Measurements from ENCODE around the gene YBEY.

YBEY gene

GRCh38 chr21:46264690-46265144, 21.4 kb upstream of the YBEY start:
- no peak for DNase-seq (ENCODE audit: low read depth)

GRCh38 chr21:46265736-46266525, 20.2 kb upstream of the YBEY start:
- no peak for DNase-seq (ENCODE audit: low read depth)

- no peak for DNase-seq (ENCODE audit: low read depth)
Measured at GRCh38 chr21:46266946-46267345, 19.2 kb upstream of the YBEY start.

DNA sequence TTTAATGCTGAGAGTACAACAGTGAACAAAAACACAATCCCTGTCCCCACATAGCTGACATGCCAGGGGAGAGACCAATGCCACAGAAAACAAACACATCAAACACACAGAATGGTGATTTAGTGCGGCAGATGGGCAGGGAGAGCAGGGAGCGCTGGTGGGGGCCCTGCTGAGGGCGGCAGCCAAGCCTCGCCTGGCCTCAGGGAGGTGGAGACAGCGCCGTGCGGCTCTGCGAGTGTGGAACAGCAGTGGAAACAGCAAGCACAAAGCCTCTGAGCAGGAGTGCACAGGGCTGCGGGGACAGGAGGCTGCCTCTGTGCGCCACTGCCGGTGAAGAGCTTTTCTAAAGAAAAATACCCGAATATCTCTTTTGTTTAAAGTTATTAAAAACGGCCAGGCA, 17.8 kb upstream of the YBEY start:
- no peak for DNase-seq (ENCODE audit: low read depth)

DNA sequence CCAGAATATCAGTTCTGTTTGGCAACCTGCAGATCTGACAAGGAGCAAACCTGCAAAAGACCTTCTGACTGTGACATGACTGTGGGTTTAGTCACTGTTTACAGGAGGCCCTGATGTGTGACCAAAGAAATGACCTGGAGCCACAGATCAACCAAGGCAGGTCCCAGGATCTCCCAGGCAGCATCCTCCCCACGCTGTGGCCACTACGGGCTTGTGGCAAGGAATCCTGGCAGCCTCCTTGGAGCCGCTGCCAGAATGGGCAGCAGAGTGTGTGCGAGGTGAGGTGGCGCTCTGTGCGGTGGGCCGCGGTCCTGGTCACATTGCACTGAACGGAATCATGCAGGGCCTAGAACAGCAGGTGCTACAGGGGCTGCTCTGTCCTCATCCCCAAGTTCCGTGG, 16.7 kb upstream of the YBEY start:
- DNase-seq (ENCODE audit: low read depth) = no peak

DNA sequence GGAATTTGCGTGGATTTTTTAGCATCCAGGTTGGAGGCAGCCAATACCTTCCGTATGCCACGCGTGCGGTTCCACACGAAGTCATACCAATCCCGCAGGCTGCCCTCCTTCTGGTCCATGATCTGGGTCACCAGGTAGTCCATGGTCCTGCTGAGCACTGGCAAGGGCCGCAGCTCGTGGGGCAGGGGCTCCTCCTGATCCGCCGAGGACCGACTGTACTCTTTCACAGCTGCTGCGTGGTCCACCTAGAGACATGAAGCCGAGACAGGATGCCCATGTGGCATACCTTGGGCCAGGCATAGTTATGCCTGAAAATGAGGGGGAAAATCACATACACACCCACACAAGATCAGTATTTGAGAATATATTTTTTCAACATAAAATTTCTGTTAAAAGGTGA, 12.8 kb upstream of the YBEY start:
- DNase-seq (ENCODE audit: low read depth) = no peak

DNA sequence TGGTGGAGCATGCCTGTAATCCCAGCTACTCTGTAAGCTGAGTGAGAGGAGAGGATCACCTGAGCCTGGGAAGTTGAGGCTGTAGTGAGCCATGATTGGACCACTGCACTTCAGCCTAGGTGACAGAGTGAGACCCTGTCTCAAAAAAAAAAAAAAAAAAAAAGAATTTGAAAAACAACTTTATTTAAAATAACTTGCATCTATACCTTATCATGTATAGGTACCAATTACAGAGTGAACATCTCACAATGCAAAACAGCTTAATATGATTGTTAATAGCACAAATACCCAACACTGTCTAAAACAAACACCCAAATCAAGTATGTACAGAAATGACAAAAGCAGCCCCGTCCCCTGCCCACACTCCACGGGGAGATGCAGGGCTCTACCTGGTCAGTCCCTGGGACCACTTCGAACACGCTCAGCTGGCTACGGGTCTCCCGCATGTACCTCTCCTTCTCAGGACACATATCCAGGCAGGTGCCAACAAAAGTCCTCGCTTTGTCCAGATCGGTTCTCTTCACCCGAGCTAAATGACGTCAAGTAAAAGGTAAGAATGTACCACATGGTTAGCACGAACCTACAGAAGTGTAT, 11.2 kb upstream of the YBEY start:
- no peak for DNase-seq (ENCODE audit: low read depth)

DNA sequence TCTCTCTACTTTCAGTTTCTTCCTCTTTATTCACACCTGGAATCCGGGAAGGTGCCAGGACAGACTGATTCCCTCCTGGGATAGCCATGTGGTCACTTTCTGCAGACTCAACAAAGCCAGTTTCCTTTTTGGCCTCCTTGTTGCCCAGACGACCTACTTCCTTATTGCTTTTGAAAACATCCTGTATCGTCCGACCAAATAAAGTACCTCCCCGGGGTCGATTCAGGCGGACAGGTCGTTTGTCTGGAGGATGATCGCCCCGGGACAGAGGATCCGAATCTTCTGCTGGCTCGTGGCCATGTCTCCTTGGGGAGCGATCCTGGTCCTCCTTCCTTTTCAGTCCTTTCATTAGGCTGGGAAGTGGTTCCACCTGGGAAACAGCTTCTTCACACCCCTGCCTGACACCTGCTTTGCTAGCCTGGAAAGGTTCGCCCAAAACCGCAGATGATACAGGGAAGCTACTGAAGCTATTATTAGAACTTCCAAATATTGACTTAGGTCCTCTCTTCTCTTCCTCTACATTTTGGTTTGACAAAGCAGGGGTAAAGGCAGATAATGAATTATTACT, 2.0 kb upstream of the YBEY start:
- DNase-seq (ENCODE audit: low read depth) = no peak

- DNase-seq (ENCODE audit: low read depth) = no peak
Measured at GRCh38 chr21:46284733-46285132, 1.4 kb upstream of the YBEY start.

GRCh38 chr21:46285206-46285661, 908 bp upstream of the YBEY start, which contains the start of gene MCM3AP:
Gene MCM3AP, minus strand, starts transcription at chr21:46285611. Its CDS starts 325 bp downstream, at chr21:46285286.
- DNase-seq (ENCODE audit: low read depth) = no peak

GRCh38 chr21:46286648-46287002, 483 bp downstream of the YBEY start:
- DNase-seq (ENCODE audit: low read depth) = no peak

GRCh38 chr21:46287541-46287940, 1.4 kb downstream of the YBEY start:
- no peak for DNase-seq (ENCODE audit: low read depth)

DNA sequence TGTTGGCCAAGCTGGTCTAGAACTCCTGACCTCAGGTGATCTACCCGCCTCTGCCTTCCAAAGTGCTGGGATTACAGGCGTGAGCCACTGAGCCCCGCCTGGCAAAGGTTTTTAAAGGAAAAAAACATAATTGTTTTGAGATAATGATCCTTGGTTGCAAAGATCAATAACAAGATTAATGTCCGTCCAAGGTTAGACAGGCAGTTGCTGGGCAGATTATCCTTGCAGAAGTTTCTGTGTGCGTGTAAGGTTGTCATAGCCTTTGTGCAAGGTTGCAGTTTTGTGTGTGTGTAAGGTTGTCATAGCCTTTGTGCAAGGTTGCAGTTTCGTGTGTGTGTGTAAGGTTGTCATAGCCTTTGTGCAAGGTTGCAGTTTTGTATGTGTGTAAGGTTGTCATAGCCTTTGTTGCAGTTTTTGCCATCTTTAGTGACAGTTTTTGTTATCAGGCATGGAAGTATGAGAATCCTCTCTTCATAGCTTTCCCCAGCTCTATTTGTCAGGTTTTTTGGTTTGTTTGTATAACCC, 3.6 kb downstream of the YBEY start:
- DNase-seq (ENCODE audit: low read depth) = no peak

GRCh38 chr21:46291561-46291960, 5.4 kb downstream of the YBEY start:
- no peak for DNase-seq (ENCODE audit: low read depth)

- DNase-seq (ENCODE audit: low read depth) = no peak
Measured at GRCh38 chr21:46294647-46295176, 8.6 kb downstream of the YBEY start.

GRCh38 chr21:46295177-46295770, 9.1 kb downstream of the YBEY start:
- no peak for DNase-seq (ENCODE audit: low read depth)

DNA sequence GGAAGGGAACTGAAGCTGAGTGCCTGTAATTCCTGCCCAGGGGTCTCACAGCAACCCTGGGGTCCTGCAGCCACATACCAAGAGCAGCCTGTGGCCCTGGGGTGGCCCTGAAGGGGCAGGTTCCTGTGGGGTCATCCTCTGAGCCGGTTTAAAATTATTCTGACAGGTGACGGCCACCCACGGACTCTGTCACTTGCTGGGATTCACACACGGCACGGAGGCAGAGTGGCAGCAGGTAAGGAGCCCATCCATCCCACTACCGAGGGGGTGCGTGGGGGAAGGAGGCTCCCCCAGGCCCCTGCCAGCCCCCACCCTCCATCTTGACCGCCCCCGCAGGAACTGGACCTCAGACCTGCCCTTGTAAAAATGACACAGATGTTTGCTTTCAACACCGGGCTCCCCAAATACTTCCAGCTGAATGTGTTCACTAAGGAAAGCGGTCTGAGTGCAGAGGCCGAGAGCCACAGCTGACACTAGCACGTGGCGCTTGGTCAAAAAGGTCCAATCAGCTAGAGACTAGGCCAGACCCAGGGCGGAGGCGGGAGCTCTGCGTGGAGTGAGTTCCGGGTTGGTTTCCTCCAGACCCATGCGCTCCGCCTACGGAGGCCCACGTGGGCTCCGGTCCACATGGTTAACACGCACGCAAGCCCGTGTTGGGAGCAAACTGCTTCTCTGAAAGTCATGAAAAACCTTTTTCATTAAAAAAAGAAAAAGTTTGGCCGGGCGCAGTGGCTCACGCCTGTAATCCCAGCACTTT, 10.0 kb downstream of the YBEY start:
- DNase-seq (ENCODE audit: low read depth) = peak; percentile 76

- no peak for DNase-seq (ENCODE audit: low read depth)
Measured at GRCh38 chr21:46297338-46298271, 11.5 kb downstream of the YBEY start.

DNA sequence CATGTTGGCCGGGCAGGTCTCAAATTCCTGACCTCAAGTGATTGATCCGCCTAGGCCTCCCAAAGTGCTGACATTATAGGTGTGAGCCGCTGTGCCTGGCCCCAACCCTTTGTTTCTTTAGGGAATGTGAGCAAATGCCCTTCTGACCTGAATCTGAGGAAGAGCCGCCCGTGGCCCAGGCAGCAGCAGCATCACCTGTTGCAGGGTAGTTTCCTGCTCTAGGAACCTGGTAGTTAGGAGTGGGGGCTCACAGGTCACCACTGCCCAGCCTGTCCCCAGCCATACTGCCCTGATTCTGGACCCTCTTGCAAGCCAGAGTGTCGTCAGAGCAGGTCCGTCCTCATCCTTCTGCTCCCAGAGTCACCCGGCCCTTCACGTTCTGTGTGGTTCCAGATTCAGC, 13.0 kb downstream of the YBEY start:
- no peak for DNase-seq (ENCODE audit: low read depth)

- no peak for DNase-seq (ENCODE audit: low read depth)
Measured at GRCh38 chr21:46301759-46302158, 15.6 kb downstream of the YBEY start.

GRCh38 chr21:46304437-46304836, 18.3 kb downstream of the YBEY start:
- no peak for DNase-seq (ENCODE audit: low read depth)
